IMR-90 (cell line): Measurements from ENCODE around the gene AKAP13. TPM values are rescaled to one million over a fixed set of nuclear protein-coding genes. Genes with fewer than 3 reads are reported as not detected.

Source experiments
- ATAC-seq: fragments of 200-7000 bp; cut with Tn5 transposase; 2 replicates; pipeline ENCODE4 v1.9.1; 2020; ENCODE audit warnings: low read depth, mild to moderate bottlenecking, moderate library complexity
- BruUV-seq: library from RNA; stranded (reverse); fragments of 400-500 nt; replicated peaks from 2 replicates; lab custom pipeline; 2021; lab: Mats Ljungman, UMichigan
- CTCF ChIA-PET: fragments of 300-600 bp; formaldehyde crosslinking; extraction: SDS; loops from one replicate; lab custom pipeline; 2021; ENCODE audit warnings: antibody characterized with exemption; lab: Yijun Ruan, JAX
- POLR2A ChIA-PET: fragments of 300-600 bp; sonication (Branson Sonifier 250); formaldehyde crosslinking; loops from one replicate; lab custom pipeline; 2022; ENCODE audit warnings: antibody characterized with exemption; ENCODE audit not compliant: unreplicated experiment; lab: Charles Lee
- DNase-seq: peaks from one replicate; pipeline ENCODE4 v3.0.0; 2013
- H2AFZ ChIP-seq: replicated peaks from 2 replicates; pipeline ENCODE3; 2013; ENCODE audit warnings: low read length, mild to moderate bottlenecking; ENCODE audit not compliant: poor library complexity
- H2AK5ac ChIP-seq: 2 replicates; pipeline ENCODE4 v1.6.1; 2013; ENCODE audit warnings: low read depth, low read length, inconsistent platforms
- H2AK9ac ChIP-seq: replicated peaks from 2 replicates; pipeline ENCODE3; 2013; ENCODE audit warnings: mild to moderate bottlenecking, low read depth, low read length, moderate library complexity; ENCODE audit not compliant: poor library complexity
- H2BK120ac ChIP-seq: 2 replicates; pipeline ENCODE4 v1.6.1; 2013; ENCODE audit warnings: low read depth, low read length, inconsistent platforms
- H2BK15ac ChIP-seq: 3 replicates; pipeline ENCODE4 v1.6.1; 2013; ENCODE audit warnings: low read depth, low read length, inconsistent platforms
- H2BK20ac ChIP-seq: 2 replicates; pipeline ENCODE4 v1.6.1; 2013; ENCODE audit warnings: low read depth, mild to moderate bottlenecking, inconsistent platforms, low read length, moderate library complexity
- H2BK5ac ChIP-seq: 2 replicates; pipeline ENCODE4 v1.6.1; 2013; ENCODE audit warnings: mild to moderate bottlenecking, low read depth, low read length, inconsistent platforms; ENCODE audit not compliant: poor library complexity, severe bottlenecking
- H3K14ac ChIP-seq: replicated peaks from 2 replicates; pipeline ENCODE4 v1.6.1; 2013; ENCODE audit warnings: low read depth, low read length, inconsistent platforms
- H3K18ac ChIP-seq: 2 replicates; pipeline ENCODE4 v1.6.1; 2013; ENCODE audit warnings: low read depth, low read length, control low read depth
- H3K23ac ChIP-seq: 2 replicates; pipeline ENCODE4 v1.6.1; 2013; ENCODE audit warnings: low read depth, low read length, inconsistent platforms
- H3K27ac ChIP-seq: 2 replicates; pipeline ENCODE4 v1.5.1; 2013; ENCODE audit warnings: mild to moderate bottlenecking, control low read depth, low read length; ENCODE audit not compliant: insufficient read depth
- H3K27me3 ChIP-seq: 2 replicates; pipeline ENCODE4 v1.6.1; 2013; ENCODE audit warnings: low read length; ENCODE audit not compliant: control insufficient read depth, insufficient read depth
- H3K36me3 ChIP-seq: 2 replicates; pipeline ENCODE4 v1.6.1; 2013; ENCODE audit warnings: low read length, mixed read lengths; ENCODE audit not compliant: control insufficient read depth, insufficient read depth
- H3K4ac ChIP-seq: 2 replicates; pipeline ENCODE4 v1.6.1; 2013; ENCODE audit warnings: low read depth, low read length, inconsistent platforms
- H3K4me1 ChIP-seq: 2 replicates; pipeline ENCODE4 v1.6.1; 2013; ENCODE audit warnings: low read length, mixed read lengths; ENCODE audit not compliant: control insufficient read depth, insufficient read depth
- H3K4me2 ChIP-seq: 2 replicates; pipeline ENCODE4 v1.6.1; 2013; ENCODE audit warnings: low read depth, mild to moderate bottlenecking, control low read depth, low read length, moderate library complexity
- H3K4me3 ChIP-seq: 2 replicates; pipeline ENCODE4 v1.5.1; 2013; ENCODE audit warnings: low read depth, mild to moderate bottlenecking, control low read depth, low read length, moderate library complexity; ENCODE audit not compliant: insufficient read depth
- H3K56ac ChIP-seq: 2 replicates; pipeline ENCODE4 v1.6.1; 2013; ENCODE audit warnings: low read length, inconsistent platforms; ENCODE audit not compliant: insufficient read depth; ENCODE audit errors: extremely low read depth
- H3K79me1 ChIP-seq, 2 experiments: 2 replicates each; pipeline ENCODE4 v1.6.1; 2013; ENCODE audit warnings: low read length in 2 of 2, inconsistent platforms in 1 of 2, low read depth in 1 of 2
- H3K9ac ChIP-seq: 2 replicates; pipeline ENCODE4 v1.6.1; 2013; ENCODE audit warnings: low read depth, low read length, control low read depth
- H3K9me1 ChIP-seq: 2 replicates; pipeline ENCODE4 v1.6.1; 2013; ENCODE audit warnings: low read length, inconsistent platforms; ENCODE audit not compliant: insufficient read depth
- H3K9me3 ChIP-seq: 2 replicates; pipeline ENCODE4 v1.6.1; 2013; ENCODE audit warnings: low read length; ENCODE audit not compliant: control insufficient read depth, insufficient read depth
- H4K20me1 ChIP-seq: 2 replicates; pipeline ENCODE4 v1.6.1; 2013; ENCODE audit warnings: low read length, inconsistent platforms; ENCODE audit not compliant: insufficient read depth
- H4K5ac ChIP-seq: 2 replicates; pipeline ENCODE4 v1.6.1; 2013; ENCODE audit warnings: mild to moderate bottlenecking, low read depth, low read length, control low read depth
- H4K8ac ChIP-seq, 2 experiments: 2 replicates each; pipeline ENCODE4 v1.6.1; 2013; ENCODE audit warnings: low read depth in 2 of 2, low read length in 2 of 2, control low read depth in 1 of 2, inconsistent platforms in 1 of 2
- H4K91ac ChIP-seq: 2 replicates; pipeline ENCODE4 v1.6.1; 2013; ENCODE audit warnings: low read depth, low read length, inconsistent platforms; ENCODE audit not compliant: insufficient read depth
- BHLHE40 ChIP-seq: fragments of 150-350 bp; IDR thresholded peaks from 2 replicates; pipeline ENCODE4 v1.6.1; 2016; ENCODE audit warnings: mild to moderate bottlenecking, low read depth, low read length
- CEBPB ChIP-seq: IDR thresholded peaks from 2 replicates; pipeline ENCODE4 v1.6.1; 2012; ENCODE audit warnings: low read depth, low read length, improper control_type of control experiment
- CHD1 ChIP-seq: IDR thresholded peaks from 2 replicates; pipeline ENCODE4 v1.6.1; 2012; ENCODE audit warnings: low read depth, low read length, improper control_type of control experiment
- CTCF ChIP-seq: conservative IDR thresholded peaks from 2 replicates; pipeline ENCODE4 v1.5.1; 2012; ENCODE audit warnings: mild to moderate bottlenecking, low read depth, low read length, improper control_type of control experiment
- ELK1 ChIP-seq: fragments of 150-350 bp; IDR thresholded peaks from 2 replicates; pipeline ENCODE4 v1.6.1; 2016; ENCODE audit warnings: low read depth, mild to moderate bottlenecking, low read length, moderate library complexity, borderline replicate concordance
- FOS ChIP-seq: fragments of 150-350 bp; IDR thresholded peaks from 2 replicates; pipeline ENCODE4 v1.6.1; 2016; ENCODE audit warnings: low read depth, low read length
- MAZ ChIP-seq: IDR thresholded peaks from 2 replicates; pipeline ENCODE4 v1.6.1; 2012; ENCODE audit warnings: low read depth, mild to moderate bottlenecking, low read length, improper control_type of control experiment, moderate library complexity, borderline replicate concordance
- MXI1 ChIP-seq: IDR thresholded peaks from 2 replicates; pipeline ENCODE4 v1.6.1; 2012; ENCODE audit warnings: low read depth, mild to moderate bottlenecking, low read length, moderate library complexity, borderline replicate concordance
- NFE2L2 ChIP-seq: fragments of 150-350 bp; IDR thresholded peaks from 2 replicates; pipeline ENCODE4 v1.6.1; 2016; ENCODE audit warnings: low read depth, mild to moderate bottlenecking, low read length
- RAD21 ChIP-seq: IDR thresholded peaks from 2 replicates; pipeline ENCODE4 v1.6.1; 2012; ENCODE audit warnings: low read length, improper control_type of control experiment
- RCOR1 ChIP-seq: IDR thresholded peaks from 2 replicates; pipeline ENCODE4 v1.6.1; 2012; ENCODE audit warnings: mild to moderate bottlenecking, low read length, improper control_type of control experiment; ENCODE audit not compliant: insufficient replicate concordance
- RFX5 ChIP-seq: IDR thresholded peaks from 2 replicates; pipeline ENCODE4 v1.8.0; 2012; ENCODE audit warnings: low read depth, mild to moderate bottlenecking, low read length, moderate library complexity
- WGBS, 2 experiments: methylation state at CpG; one replicate each; pipeline versions ENCODE4 v1.1.5 to v1.1.7; 2013; ENCODE audit warnings: missing lambda C conversion rate in 2 of 2; ENCODE audit not compliant: insufficient read length in 1 of 2; ENCODE audit errors: extremely low coverage in 2 of 2; 5-methylcytosine and 5-hydroxymethylcytosine counted together
- dilution Hi-C: fragments of 300-500 bp; cut with HindIII; formaldehyde crosslinking; loops from one replicate; pipeline ENCODE4 v1.14.3; 2018; ENCODE audit warnings: low sequenced_read_pairs; ENCODE audit not compliant: unreplicated experiment
- in situ Hi-C: fragments of 300-500 bp; cut with MboI; formaldehyde crosslinking; loops from 3 replicates; pipeline ENCODE4 v1.14.3; 2019; ENCODE audit warnings: low sequenced_read_pairs, inconsistent platforms, mixed read lengths
- intact Hi-C: fragments of 100-400 bp; cut with micrococcal nuclease; formaldehyde crosslinking; loops from 2 replicates; pipeline ENCODE4 v1.10.0; 2022
- polyA plus RNA-seq, 3 experiments: library from polyadenylated mRNA; depleted of rRNA; stranded (reverse); fragments of >200 nt; gene quantifications; 2 replicates each; pipeline ENCODE4 v1.2.3, GENCODE V29; 2012; ENCODE audit warnings: low replicate concordance in 1 of 3
- total RNA-seq: library from RNA; depleted of rRNA; stranded (reverse); fragments of >200 nt; gene quantifications from 2 replicates; pipeline ENCODE4 v1.2.3, GENCODE V29; 2012
- TF ChIP-seq, protein P1 (sequence below): fragments of 150-350 bp; IDR thresholded peaks from 2 replicates; pipeline ENCODE4 v1.6.1; 2017; ENCODE audit warnings: mild to moderate bottlenecking, antibody characterized with exemption, low read length, low read depth

AKAP13 gene
- total and polyA plus RNA-seq, 2 of the 4 experiments (the other 2 are of a cell fraction) = 10.4 to 46.4 TPM

- peaks cover 2% of the 10 kb centered on the region; the same call in 1 of the 2 replicates for H3K36me3 ChIP-seq
- H3K14ac ChIP-seq = no peak overlapping the region
- H4K5ac ChIP-seq = no peak overlapping the region
- ChIA-PET POLR2A (no interaction called here), CTCF (interaction anchor here (0.5 to 1.5 kb wide), 2 partner anchors 150 to 193 kb away, joined by 4 to 5 read pairs; no protein-coding TSS in a partner anchor)
- no peak overlapping the region for H3K9ac ChIP-seq
- H3K4me2 ChIP-seq = no peak overlapping the region
- intact Hi-C loops = loop anchor here (10.0 kb wide), 1 partner anchor 215 kb away; no protein-coding TSS in a partner anchor
- H4K91ac ChIP-seq = no peak overlapping the region
- H4K8ac ChIP-seq = no peak overlapping the region
- H4K20me1 ChIP-seq = peaks cover 3% of the 10 kb centered on the region
- no peak for DNase-seq
- no peak for ATAC-seq
- no peak overlapping the region for H3K18ac ChIP-seq
- in situ Hi-C loops = loop anchor here (10.0 kb wide), 1 partner anchor 345 kb away; no protein-coding TSS in a partner anchor
- 89% methylated on average over 3 of the region's 3 CpGs; no CpG with 5 or more reads in 1 of the 2 experiments for WGBS, 2 experiments
- no peak overlapping the region for H2BK120ac ChIP-seq
- H2AK5ac ChIP-seq = no peak overlapping the region
- no peak overlapping the region for H2BK5ac ChIP-seq
- BruUV-seq = no TSS peak
- no peak overlapping the region for H3K4me3 ChIP-seq
- H3K9me1 ChIP-seq = peaks cover 9% of the 10 kb centered on the region
- dilution Hi-C loops = no loop called here
- no peaks in the 10 kb centered on the region for H3K27me3 ChIP-seq
- H2AK9ac ChIP-seq = no peak overlapping the region
- peaks cover 4% of the 10 kb centered on the region; the same call in 1 of the 2 replicates for H3K4me1 ChIP-seq
- H3K79me1 ChIP-seq = peaks cover 24 to 65% of the 10 kb centered on the region in 2 experiments
- no peaks in the 10 kb centered on the region for H3K9me3 ChIP-seq
- H3K4ac ChIP-seq = no peak overlapping the region
- H3K56ac ChIP-seq = no peak overlapping the region
- H2BK20ac ChIP-seq = no peak overlapping the region
- H2AFZ ChIP-seq = no peak overlapping the region
- no peak overlapping the region for H2BK15ac ChIP-seq
- H3K27ac ChIP-seq = no peak overlapping the region
- no peak for TF ChIP-seq FOS
- no peak for TF ChIP-seq CEBPB
- TF ChIP-seq RAD21 = no peak
- TF ChIP-seq RCOR1 = no peak
- TF ChIP-seq MXI1 = no peak
- no peak for TF ChIP-seq NFE2L2
- no peak for TF ChIP-seq RFX5
- TF ChIP-seq CTCF = no peak
- TF ChIP-seq ELK1 = no peak
- TF ChIP-seq BHLHE40 = no peak
- TF ChIP-seq, protein P1, sequence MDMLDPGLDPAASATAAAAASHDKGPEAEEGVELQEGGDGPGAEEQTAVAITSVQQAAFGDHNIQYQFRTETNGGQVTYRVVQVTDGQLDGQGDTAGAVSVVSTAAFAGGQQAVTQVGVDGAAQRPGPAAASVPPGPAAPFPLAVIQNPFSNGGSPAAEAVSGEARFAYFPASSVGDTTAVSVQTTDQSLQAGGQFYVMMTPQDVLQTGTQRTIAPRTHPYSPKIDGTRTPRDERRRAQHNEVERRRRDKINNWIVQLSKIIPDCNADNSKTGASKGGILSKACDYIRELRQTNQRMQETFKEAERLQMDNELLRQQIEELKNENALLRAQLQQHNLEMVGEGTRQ = no peak
- no peak for TF ChIP-seq MAZ
- no peak for TF ChIP-seq CHD1
- no peak overlapping the region for H3K23ac ChIP-seq
These were observed 109.5 kb downstream of the AKAP13 start for GRCh38 chr15:85489773-85490493.
